Measurements from ENCODE around the gene MOK.
A peak's percentile ranks its signal among the peaks of the same experiment; 100 is the strongest.
"Not testable (repeated sequence)": the region's sequence is repeated elsewhere in the genome, so short reads cannot be mapped to it uniquely, and the experiment has no call there.

MOK gene

GRCh38 chr14:102304611-102305506 is at the start of gene MOK:
Gene MOK, minus strand, starts transcription at chr14:102305164. Its CDS starts 196 bp downstream, at chr14:102304968.
- peak; percentile 96 for DNase-seq

- no peak for DNase-seq
These were observed 48.2 kb upstream of the MOK start for GRCh38 chr14:102353126-102353619.

- no peak for DNase-seq
These were observed 47.2 kb upstream of the MOK start for GRCh38 chr14:102352213-102352612.

- not testable (repeated sequence) for DNase-seq
These were observed 46.6 kb upstream of the MOK start for GRCh38 chr14:102351593-102351992.

GRCh38 chr14:102351023-102351422 is 46.1 kb upstream of the MOK start:
- no peak for DNase-seq

GRCh38 chr14:102348376-102348775 is 43.4 kb upstream of the MOK start:
- no peak for DNase-seq

- no peak for DNase-seq
These were observed 41.7 kb upstream of the MOK start for GRCh38 chr14:102346645-102347044.

- DNase-seq: no peak
These were observed 40.3 kb upstream of the MOK start for GRCh38 chr14:102345232-102345631.

GRCh38 chr14:102344485-102344884 is 39.5 kb upstream of the MOK start:
- DNase-seq: no peak

GRCh38 chr14:102344084-102344483 is 39.1 kb upstream of the MOK start:
- DNase-seq: no peak

GRCh38 chr14:102342238-102342637 is 37.3 kb upstream of the MOK start:
- DNase-seq: no peak

- no peak for DNase-seq
These were observed 36.6 kb upstream of the MOK start for GRCh38 chr14:102341566-102341965.

- DNase-seq: no peak
These were observed 33.8 kb upstream of the MOK start for GRCh38 chr14:102338724-102339123.

GRCh38 chr14:102335163-102335562 is 30.2 kb upstream of the MOK start:
- no peak for DNase-seq

- DNase-seq: no peak
These were observed 29.1 kb upstream of the MOK start for GRCh38 chr14:102333795-102334705.

GRCh38 chr14:102333390-102333789 is 28.4 kb upstream of the MOK start:
- DNase-seq: no peak

- DNase-seq: no peak
These were observed 25.8 kb upstream of the MOK start for GRCh38 chr14:102330806-102331205.

- not testable (repeated sequence) for DNase-seq
These were observed 24.4 kb upstream of the MOK start for GRCh38 chr14:102329381-102329780.

- DNase-seq: no peak
These were observed 21.6 kb upstream of the MOK start for GRCh38 chr14:102326583-102326982.

GRCh38 chr14:102325791-102326345 is 20.9 kb upstream of the MOK start:
- no peak for DNase-seq

GRCh38 chr14:102323102-102323501 is 18.1 kb upstream of the MOK start:
- no peak for DNase-seq

- no peak for DNase-seq
These were observed 16.8 kb upstream of the MOK start for GRCh38 chr14:102321456-102322422.
